ENCODE data around the gene SEC14L5.
"Not testable (repeated sequence)": the region's sequence is repeated elsewhere in the genome, so short reads cannot be mapped to it uniquely, and the experiment has no call there.

The SEC14L5 gene

GRCh38 chr16:4957720-4958509, at the start of gene SEC14L5:
SEC14L5 (plus strand) TSS chr16:4958330; CDS start chr16:4959324, 994 bp downstream.
- DNase-seq, result peak; percentile 90 to 94

DNA sequence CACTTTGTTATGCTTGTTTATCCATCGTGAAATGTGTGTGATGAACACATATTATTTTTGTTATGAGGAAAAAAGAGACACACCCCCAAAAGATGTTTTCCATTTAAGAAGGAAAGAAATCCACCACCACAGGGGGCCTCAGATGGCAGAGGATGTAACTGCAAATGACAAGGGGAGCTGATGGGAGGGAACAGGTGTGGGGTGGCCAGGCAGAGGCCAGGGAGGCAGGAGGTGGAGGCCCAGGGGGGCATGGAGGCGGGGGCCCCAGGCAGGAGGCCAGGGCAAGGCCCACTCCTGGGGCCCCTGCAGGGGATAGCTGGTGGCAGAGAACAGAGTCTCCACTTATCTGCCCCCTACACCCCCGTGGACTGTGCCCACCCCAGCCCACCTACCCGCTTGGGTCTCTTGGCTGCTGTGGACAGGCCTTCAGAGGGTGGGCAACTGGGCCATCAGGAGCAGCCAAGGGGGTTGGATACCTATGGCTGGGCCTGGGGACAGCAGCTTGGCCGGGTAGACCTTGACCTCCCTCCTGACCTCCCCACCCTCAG, 49.2 kb upstream of the SEC14L5 start:
- DNase-seq, result no peak

DNA sequence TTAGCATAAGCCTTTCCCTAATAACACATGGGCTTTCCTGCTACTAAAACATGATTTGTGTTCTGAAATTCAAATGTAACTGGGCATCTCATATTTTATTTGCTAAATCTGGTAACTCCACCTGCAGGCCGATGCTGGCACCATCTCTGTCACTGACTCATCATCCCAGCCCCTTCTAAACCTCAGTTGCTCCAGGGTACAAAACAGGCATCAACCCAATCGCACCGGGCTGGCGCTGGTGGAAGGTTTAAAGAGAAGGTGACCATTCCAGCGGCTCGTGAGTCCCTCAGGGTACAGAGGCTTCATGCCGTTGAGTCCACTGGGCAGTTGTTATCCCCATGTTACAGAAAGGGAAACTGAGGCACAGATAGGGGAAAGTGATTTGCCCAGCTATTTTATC, 48.3 kb upstream of the SEC14L5 start:
- no peak for DNase-seq

DNA sequence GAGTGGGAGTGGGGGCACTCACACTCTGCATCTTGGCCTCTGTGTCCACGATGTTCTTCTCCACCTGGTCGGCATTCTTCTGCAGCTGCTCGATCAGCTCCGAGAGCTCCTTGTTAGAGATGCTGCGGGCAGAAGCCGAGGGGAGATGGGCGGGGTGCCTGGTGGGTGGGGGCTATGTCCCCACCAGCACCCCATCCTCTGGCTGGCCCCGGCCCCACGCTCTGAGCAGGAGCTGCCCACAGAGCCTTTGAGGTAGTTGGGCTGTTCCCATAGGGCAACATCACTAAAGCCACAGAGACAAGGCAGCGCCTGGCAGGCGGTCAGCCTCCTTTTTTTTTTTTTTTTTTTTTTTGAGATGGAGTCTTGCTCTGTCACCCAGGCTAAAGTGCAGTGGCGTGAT, 47.3 kb upstream of the SEC14L5 start:
- no peak for DNase-seq

- no peak for DNase-seq
Observed at GRCh38 chr16:4911970-4912386, 46.2 kb upstream of the SEC14L5 start.

- DNase-seq, result no peak
Observed at GRCh38 chr16:4913130-4913773, 44.9 kb upstream of the SEC14L5 start.

- no peak for DNase-seq
Observed at GRCh38 chr16:4913774-4914525, 44.2 kb upstream of the SEC14L5 start.

- no peak for DNase-seq
Observed at GRCh38 chr16:4914528-4915225, 43.5 kb upstream of the SEC14L5 start.

GRCh38 chr16:4915226-4915761, 42.8 kb upstream of the SEC14L5 start:
- DNase-seq, result no peak

GRCh38 chr16:4917117-4917516, 41.0 kb upstream of the SEC14L5 start:
- no peak for DNase-seq

- DNase-seq, result no peak
Observed at GRCh38 chr16:4918781-4919251, 39.3 kb upstream of the SEC14L5 start.

- DNase-seq, result no peak
Observed at GRCh38 chr16:4920826-4921225, 37.3 kb upstream of the SEC14L5 start.

GRCh38 chr16:4922721-4923342, 35.3 kb upstream of the SEC14L5 start:
- DNase-seq, result no peak

GRCh38 chr16:4923853-4924252, 34.3 kb upstream of the SEC14L5 start:
- no peak for DNase-seq

DNA sequence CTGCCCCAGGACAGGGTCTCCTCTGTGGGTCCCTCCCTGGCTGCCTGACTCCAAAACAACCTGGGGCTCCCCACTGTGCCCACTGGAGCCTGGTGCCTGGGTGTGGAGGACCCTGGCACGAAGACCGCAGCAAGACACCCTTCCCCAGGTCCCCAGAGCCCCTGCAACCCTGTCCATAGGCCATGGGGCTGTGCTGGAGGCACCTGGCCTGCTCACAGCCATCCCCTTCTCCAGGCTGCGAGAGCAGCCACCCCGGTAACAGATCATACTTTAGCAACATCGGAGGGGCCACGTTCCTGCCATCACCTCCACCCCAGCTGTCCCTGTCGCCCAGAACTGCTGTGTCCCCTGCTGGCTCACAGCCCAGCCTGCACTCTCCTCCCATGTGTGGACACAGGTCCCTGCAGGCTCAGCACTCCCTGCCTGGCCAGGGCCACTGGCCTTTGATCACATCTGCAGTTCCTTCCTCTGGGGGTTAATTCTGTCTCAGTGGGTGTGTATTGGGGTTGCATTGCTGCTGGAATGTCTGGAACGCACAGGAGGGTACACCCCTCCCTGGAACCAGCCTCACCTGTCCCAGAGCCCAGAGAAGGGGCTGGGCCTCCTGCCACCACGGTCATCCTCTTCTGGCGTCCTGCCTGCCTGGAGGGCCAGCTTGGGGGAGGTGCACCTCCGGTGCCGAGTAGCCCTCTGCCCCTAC, 33.4 kb upstream of the SEC14L5 start:
- DNase-seq, result no peak

DNA sequence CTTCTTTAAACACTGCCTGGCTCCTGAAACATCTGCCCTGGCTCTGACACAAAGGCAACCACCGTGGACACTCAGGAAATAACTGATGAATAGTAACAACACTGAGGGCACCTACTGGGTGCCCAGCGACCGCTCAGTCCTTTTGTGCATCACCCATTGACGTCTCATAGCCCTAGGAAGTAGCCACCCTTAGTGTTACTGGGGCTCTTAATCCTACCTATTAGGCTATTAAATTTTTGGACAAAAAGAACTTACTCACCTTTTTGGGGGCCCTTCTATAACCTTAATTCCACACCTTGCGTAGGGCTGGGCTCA, 32.9 kb upstream of the SEC14L5 start:
- no peak for DNase-seq

DNA sequence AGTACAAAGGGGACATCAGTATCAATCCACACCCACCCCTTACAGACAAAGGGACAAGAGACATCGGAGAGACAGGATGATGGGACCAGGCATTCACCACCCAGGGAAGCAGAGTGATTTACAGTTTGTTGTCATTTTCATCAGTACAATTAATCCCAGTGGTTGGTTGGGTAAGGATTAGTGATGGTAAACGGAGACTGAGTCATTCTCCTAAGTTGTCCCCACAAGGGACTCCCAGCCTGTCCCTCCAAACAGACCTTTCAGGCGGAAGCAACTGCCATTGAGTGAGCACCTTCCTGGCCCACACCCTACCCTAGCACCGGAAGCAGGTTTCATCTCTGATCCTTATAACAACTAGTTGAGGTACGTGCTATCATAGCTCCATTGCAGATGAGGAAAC, 32.3 kb upstream of the SEC14L5 start:
- no peak for DNase-seq

GRCh38 chr16:4926928-4927327, 31.2 kb upstream of the SEC14L5 start:
- DNase-seq, result no peak

DNA sequence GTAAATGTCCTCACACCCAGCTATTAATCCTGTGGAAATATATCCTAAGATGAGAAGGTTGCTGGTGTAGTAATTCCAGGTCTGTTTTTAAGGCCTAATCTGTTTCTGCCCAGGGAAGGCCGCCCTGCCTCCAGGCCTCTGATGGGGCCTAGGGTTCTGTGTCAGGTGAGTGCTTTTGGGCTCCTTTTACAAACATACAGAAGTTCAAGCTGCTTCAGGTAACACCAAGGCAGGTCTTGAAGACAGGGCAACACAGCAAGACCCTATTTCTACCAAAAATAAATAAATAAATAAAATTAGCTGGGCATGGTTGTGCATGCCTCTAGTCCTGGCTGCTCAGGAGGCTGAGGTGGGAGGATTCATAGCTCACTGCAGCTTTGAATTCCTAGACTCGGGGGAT, 30.5 kb upstream of the SEC14L5 start:
- no peak for DNase-seq

- no peak for DNase-seq
Observed at GRCh38 chr16:4928227-4928626, 29.9 kb upstream of the SEC14L5 start.

DNA sequence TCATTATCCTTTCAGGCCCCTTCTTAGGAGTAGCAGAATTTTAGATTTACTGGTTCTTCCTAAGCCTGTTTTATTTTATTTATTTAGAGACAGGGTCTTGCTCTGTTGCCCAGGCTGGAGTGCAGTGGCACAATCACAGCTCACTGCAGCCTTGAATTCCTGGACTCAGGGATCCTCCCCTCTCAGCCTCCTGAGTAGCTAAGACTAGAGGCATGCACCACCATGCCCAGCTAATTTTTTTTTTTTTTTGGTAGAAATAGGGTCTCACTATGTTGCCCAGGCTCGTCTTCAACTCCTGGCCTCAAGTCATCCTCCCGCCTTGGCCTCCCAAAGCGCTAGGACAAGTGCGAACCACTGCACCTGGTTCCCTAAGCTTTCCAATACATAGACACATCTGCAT, 28.5 kb upstream of the SEC14L5 start:
- not testable (repeated sequence) for DNase-seq
